ENCODE results near the gene TBXT.
"Not testable (repeated sequence)": the region's sequence is repeated elsewhere in the genome, so short reads cannot be mapped to it uniquely, and the experiment has no call there.

The TBXT gene

GRCh38 chr6:166169549-166170421 lies 2.1 kb upstream of the TBXT start:
- DNase-seq: no peak

GRCh38 chr6:166168616-166169548 lies 1.2 kb upstream of the TBXT start:
- no peak for DNase-seq

- DNase-seq: no peak
Measured at GRCh38 chr6:166167258-166167731, 356 bp downstream of the TBXT start.

GRCh38 chr6:166166314-166167257 lies 1.1 kb downstream of the TBXT start:
- no peak for DNase-seq

- no peak for DNase-seq
Measured at GRCh38 chr6:166165558-166166313, 1.9 kb downstream of the TBXT start.

- no peak for DNase-seq
Measured at GRCh38 chr6:166162599-166163342, 4.9 kb downstream of the TBXT start.

- no peak for DNase-seq
Measured at GRCh38 chr6:166157930-166158617, 9.6 kb downstream of the TBXT start.

- DNase-seq: no peak
Measured at GRCh38 chr6:166156942-166157341, 10.7 kb downstream of the TBXT start.

- no peak for DNase-seq
Measured at GRCh38 chr6:166153966-166154365, 13.7 kb downstream of the TBXT start.

GRCh38 chr6:166152660-166153059 lies 15.0 kb downstream of the TBXT start:
- no peak for DNase-seq

- DNase-seq: no peak
Measured at GRCh38 chr6:166151798-166152197, 15.9 kb downstream of the TBXT start.

GRCh38 chr6:166145751-166146150 lies 21.9 kb downstream of the TBXT start:
- no peak for DNase-seq

GRCh38 chr6:166143011-166143410 lies 24.6 kb downstream of the TBXT start:
- DNase-seq: no peak

GRCh38 chr6:166127624-166128472 lies 39.8 kb downstream of the TBXT start:
- no peak for DNase-seq

- DNase-seq: not testable (repeated sequence)
Measured at GRCh38 chr6:166123115-166123514, 44.5 kb downstream of the TBXT start.

- no peak for DNase-seq
Measured at GRCh38 chr6:166121726-166122125, 45.9 kb downstream of the TBXT start.

GRCh38 chr6:166119116-166119911 lies 48.3 kb downstream of the TBXT start:
- DNase-seq: no peak

GRCh38 chr6:166115609-166116008 lies 52.0 kb downstream of the TBXT start:
- no peak for DNase-seq
